Measurements from ENCODE around the gene ATG14.
"Not testable (repeated sequence)": the region's sequence is repeated elsewhere in the genome, so short reads cannot be mapped to it uniquely, and the experiment has no call there.

Gene ATG14

GRCh38 chr14:55433880-55434804 lies 22.5 kb upstream of the ATG14 start:
- no peak for DNase-seq

GRCh38 chr14:55432628-55433027 lies 21.0 kb upstream of the ATG14 start:
- no peak for DNase-seq

GRCh38 chr14:55430024-55430690 lies 18.5 kb upstream of the ATG14 start:
- DNase-seq: peak; percentile 77

- DNase-seq: no peak
These were observed 15.8 kb upstream of the ATG14 start for GRCh38 chr14:55427439-55427838.

GRCh38 chr14:55426891-55427290 lies 15.3 kb upstream of the ATG14 start:
- no peak for DNase-seq

GRCh38 chr14:55425091-55425490 lies 13.5 kb upstream of the ATG14 start:
- DNase-seq: no peak

GRCh38 chr14:55423969-55424368 lies 12.3 kb upstream of the ATG14 start:
- DNase-seq: no peak

- not testable (repeated sequence) for DNase-seq
These were observed 10.7 kb upstream of the ATG14 start for GRCh38 chr14:55422338-55422737.

- DNase-seq: no peak
These were observed 8.0 kb upstream of the ATG14 start for GRCh38 chr14:55419663-55420062.

- DNase-seq: no peak
These were observed 6.8 kb upstream of the ATG14 start for GRCh38 chr14:55418411-55418810.

- DNase-seq: no peak
These were observed 6.3 kb upstream of the ATG14 start for GRCh38 chr14:55417955-55418354.

- peak; percentile 75 for DNase-seq
These were observed 5.2 kb upstream of the ATG14 start for GRCh38 chr14:55416866-55417265.

- DNase-seq: no peak
These were observed 2.9 kb upstream of the ATG14 start for GRCh38 chr14:55414551-55414950.

- no peak for DNase-seq
These were observed 1.0 kb upstream of the ATG14 start for GRCh38 chr14:55412676-55413075.

- DNase-seq: no peak
These were observed 754 bp downstream of the ATG14 start for GRCh38 chr14:55410876-55411275.

GRCh38 chr14:55404173-55404854 lies 7.3 kb downstream of the ATG14 start:
- DNase-seq: no peak

- DNase-seq: no peak
These were observed 9.9 kb downstream of the ATG14 start for GRCh38 chr14:55401751-55402150.

GRCh38 chr14:55399852-55400251 lies 11.8 kb downstream of the ATG14 start:
- DNase-seq: no peak

GRCh38 chr14:55399183-55399582 lies 12.4 kb downstream of the ATG14 start:
- no peak for DNase-seq

- DNase-seq: peak; percentile 32
These were observed 13.0 kb downstream of the ATG14 start for GRCh38 chr14:55398679-55399078.

- no peak for DNase-seq
These were observed 22.3 kb downstream of the ATG14 start for GRCh38 chr14:55389330-55389729.

- peak; percentile 44 for DNase-seq
These were observed 23.5 kb downstream of the ATG14 start for GRCh38 chr14:55388160-55388559.

GRCh38 chr14:55387121-55387520 lies 24.5 kb downstream of the ATG14 start:
- no peak for DNase-seq

All from OCI-M1 (cell line).